SK-N-MC (cell line): ENCODE results near the gene PITPNC1.
"Not testable (repeated sequence)": the region's sequence is repeated elsewhere in the genome, so short reads cannot be mapped to it uniquely, and the experiment has no call there.

Experiments
- DNase-seq: peaks from one replicate; pipeline ENCODE4 v3.0.0-alpha.2; 2011; ENCODE audit warnings: low read depth, low spot score
- H3K27ac ChIP-seq: fragments of 200-600 bp; sonication (generic); 2 replicates; pipeline ENCODE4 v1.5.1; 2016; ENCODE audit warnings: mixed run types
- H3K36me3 ChIP-seq: fragments of 200-600 bp; sonication (generic); 2 replicates; pipeline ENCODE4 v1.6.1; 2017; ENCODE audit warnings: antibody characterized with exemption, low read length, mixed read lengths; ENCODE audit not compliant: insufficient read depth
- H3K4me3 ChIP-seq: fragments of 200-600 bp; sonication (generic); 2 replicates; pipeline ENCODE4 v1.5.1; 2016
- H3K9ac ChIP-seq: fragments of 200-600 bp; sonication (generic); 2 replicates; pipeline ENCODE4 v1.8.0; 2017; ENCODE audit warnings: mixed run types, mixed read lengths; ENCODE audit not compliant: insufficient read length
- H3K9me3 ChIP-seq: fragments of 200-600 bp; sonication (generic); 2 replicates; pipeline ENCODE4 v1.6.1; 2017; ENCODE audit warnings: low read depth, mild to moderate bottlenecking, antibody characterized with exemption, low read length, moderate library complexity, mixed read lengths
- EZH2 ChIP-seq: fragments of 200-600 bp; sonication (generic); IDR thresholded peaks from one replicate; pipeline ENCODE4 v1.6.1; 2017; ENCODE audit warnings: antibody characterized with exemption
- FOXP2 ChIP-seq: optimal IDR thresholded peaks from 2 replicates; pipeline ENCODE3; 2011; ENCODE audit warnings: mild to moderate bottlenecking, moderate library complexity; ENCODE audit not compliant: insufficient read depth; ENCODE audit errors: extremely low read length, control extremely low read depth
- POLR2AphosphoS5 ChIP-seq: IDR thresholded peaks from 2 replicates; pipeline ENCODE4 v1.6.1; 2012; ENCODE audit warnings: mild to moderate bottlenecking, low read depth, low read length, borderline replicate concordance

PITPNC1 gene

DNA sequence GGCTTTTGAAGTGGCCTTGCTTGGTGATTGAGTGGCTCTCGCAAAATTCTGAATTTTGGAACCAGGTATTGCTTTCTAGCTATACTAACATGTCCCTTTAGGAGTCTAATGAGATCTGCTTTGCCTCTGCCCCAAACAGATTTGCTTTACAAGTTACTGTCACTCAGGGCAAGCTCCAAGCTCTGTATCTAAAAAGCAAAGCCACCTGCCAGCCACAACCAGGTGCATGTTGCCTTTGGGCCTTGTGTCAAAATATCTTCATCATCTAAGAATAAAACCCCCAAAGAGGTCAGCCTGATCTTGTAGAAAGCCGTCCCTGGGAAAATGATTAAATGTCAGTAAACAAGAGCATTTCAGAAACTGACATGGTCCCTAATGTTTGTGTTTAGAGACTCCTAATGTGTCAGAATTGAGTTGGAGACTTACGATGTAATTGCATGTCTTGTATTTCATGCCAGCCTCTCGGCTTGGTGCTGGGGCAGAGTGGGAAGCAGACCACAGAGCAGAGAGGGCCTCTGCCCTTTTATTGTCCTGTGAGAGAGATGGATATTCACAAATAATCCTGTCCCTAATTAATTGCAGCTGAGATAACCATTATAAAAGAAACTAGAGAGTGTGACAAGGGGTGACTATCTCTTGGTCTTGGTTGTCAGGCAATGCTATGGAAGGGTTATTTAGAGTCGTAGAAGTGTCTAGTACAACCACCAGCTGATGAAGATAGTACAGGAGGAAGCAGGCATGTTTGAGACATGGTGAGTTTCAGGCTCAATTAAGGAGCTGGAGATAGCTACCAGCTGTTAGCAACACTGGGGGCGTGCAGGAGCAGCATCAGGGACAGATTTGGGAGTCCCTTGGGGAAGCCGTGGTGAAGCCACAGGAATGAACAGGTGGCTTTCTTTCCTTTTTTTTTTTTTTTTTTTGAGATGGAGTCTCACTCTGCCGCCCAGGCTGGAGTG lies 90.7 kb downstream of the PITPNC1 start:
- no peak for DNase-seq
- Histone ChIP-seq H3K9me3 (no peaks in the 10 kb centered on the region), H3K4me3 (no peak overlapping the region), H3K27ac (no peak overlapping the region), H3K9ac (no peak overlapping the region), H3K36me3 (no peaks in the 10 kb centered on the region)
- no peak for TF ChIP-seq EZH2
- TF ChIP-seq FOXP2, result no peak
- TF ChIP-seq POLR2AphosphoS5, result no peak

DNA sequence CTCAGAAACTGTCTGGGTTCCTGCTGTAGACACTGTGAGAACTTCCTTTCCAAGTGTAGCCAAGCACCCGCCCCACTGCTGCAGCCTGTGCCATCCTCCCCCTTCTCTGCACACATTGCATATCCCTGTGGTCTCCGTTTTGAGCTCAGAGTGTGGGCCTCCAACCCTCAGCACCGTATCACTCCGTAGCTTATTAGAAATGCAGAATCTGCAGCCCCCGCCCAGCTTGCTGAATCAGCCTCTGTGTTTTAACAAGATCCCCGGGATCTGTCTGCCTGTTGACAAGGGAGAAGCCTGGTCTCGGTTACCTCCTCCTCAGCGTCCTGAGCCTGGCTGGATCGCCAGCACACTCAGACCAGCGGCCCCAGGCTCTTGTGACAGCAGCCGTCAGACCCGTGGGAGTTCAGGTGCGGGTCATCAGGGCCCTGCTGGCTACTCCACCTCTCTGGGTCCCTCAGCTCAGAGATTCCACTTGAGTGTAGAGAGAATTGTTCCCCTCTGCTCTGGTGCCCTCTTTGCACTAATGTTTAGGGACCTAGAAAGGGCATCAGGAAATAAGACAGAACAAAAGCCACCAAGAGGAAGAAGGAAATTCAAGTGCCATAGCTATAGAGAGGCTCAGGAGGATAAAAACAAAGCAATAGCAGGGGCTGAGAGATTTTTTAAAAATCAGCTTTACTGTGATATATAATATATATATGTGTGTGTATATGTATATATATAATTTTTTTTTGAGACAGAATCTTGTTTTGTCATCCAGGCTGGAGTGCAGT lies 92.3 kb downstream of the PITPNC1 start:
- no peak for DNase-seq
- Histone ChIP-seq H3K9ac (peak overlapping the region; percentile 41), H3K27ac (no peak overlapping the region), H3K36me3 (no peaks in the 10 kb centered on the region), H3K4me3 (peak overlapping the region; percentile 14; the same call in 1 of the 2 replicates), H3K9me3 (no peaks in the 10 kb centered on the region)
- TF ChIP-seq FOXP2 (no peak), POLR2AphosphoS5 (no peak), EZH2 (no peak)

DNA sequence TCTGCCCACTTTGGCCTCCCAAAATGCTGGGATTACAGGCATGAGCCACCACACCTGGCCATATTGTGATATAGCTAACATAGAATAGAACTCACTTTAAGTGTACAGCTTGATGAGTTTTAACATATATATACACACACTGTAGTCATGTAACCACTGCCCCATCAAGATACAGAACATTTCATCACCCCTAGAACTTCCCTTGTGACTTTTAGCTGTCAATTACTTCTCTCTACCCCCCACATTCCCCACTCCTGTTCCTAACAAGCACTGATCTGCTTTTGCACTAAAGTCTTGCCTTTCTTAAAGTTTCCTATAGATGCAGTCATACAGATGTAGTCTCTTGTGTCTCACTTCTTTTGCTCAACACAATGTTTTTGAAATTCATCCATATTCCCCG lies 93.1 kb downstream of the PITPNC1 start:
- Histone ChIP-seq H3K9me3 (no peaks in the 10 kb centered on the region), H3K9ac (no peak overlapping the region), H3K27ac (no peak overlapping the region), H3K36me3 (no peaks in the 10 kb centered on the region), H3K4me3 (no peak overlapping the region)
- DNase-seq, result no peak
- TF ChIP-seq FOXP2, result no peak
- no peak for TF ChIP-seq POLR2AphosphoS5
- no peak for TF ChIP-seq EZH2

DNA sequence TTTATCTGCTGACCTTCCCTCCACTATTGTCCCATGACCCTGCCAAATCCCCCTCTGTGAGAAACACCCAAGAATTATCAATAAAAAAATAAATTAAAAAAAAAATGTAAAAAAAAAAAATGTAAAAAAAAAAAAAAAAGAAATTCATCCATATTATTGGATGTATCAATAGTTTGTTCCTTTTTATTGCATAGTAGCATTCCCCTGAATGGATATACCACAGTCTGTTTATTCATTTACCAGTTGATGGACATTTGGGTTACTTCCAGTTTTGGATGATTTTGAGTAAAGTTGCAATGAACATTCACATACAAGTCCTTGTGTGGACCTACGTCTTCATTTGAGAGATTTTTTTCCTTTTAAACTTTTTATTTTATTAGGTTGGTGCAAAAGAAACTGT lies 94.0 kb downstream of the PITPNC1 start:
- H3K9ac ChIP-seq, result no peak overlapping the region
- no peaks in the 10 kb centered on the region for H3K36me3 ChIP-seq
- H3K27ac ChIP-seq, result no peak overlapping the region
- no peaks in the 10 kb centered on the region for H3K9me3 ChIP-seq
- TF ChIP-seq FOXP2 (no peak), EZH2 (no peak)
- no peak for DNase-seq
- no peak overlapping the region for H3K4me3 ChIP-seq

DNA sequence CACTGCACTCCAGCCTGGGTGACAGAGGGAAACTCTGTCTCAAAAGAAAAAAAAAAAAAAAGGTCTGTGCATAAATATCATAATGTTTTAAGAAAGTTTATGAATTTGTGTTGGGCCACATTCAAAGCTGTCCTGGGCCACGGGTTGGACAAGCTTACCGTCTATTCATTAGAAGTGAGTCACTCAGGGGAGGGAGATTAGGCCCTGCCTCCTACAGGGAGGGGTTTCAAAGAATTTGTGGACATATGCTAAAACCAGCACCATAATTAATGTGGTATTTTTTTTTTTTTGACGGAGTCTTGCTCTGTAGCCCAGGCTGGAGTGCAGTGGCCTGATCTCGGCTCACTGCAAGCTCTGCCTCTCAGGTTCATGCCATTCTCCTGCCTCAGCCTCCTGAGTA lies 95.5 kb downstream of the PITPNC1 start:
- not testable (repeated sequence) for H3K9ac ChIP-seq, H3K4me3 ChIP-seq, H3K36me3 ChIP-seq, H3K9me3 ChIP-seq, DNase-seq, H3K27ac ChIP-seq

DNA sequence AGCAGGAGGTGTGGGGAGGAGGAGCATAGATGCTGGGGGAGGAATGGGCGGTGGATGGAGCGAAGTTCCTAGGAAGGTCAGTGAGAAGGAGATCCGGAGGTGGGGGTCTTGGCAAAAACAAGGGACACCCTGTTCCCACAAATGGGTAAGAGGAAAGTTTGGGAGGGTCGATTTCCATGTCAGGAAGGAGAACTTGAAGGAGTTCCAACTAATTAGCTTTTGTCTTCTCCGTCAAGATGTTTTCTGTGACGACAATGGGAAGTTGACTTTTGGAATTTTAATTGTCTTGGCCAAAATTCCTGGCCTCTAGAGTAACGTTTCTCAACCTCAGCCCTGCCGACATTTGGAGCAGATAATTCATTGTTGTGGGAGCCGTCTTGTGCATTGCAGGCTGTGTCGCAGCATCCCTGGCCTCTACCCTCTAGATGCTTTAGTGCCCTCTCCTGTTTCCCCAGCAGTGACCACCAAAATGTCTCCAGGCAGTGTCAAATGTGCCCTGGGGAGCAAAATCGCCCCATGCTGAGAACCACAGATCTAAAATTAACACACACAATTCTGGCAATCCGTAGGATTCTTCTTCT lies 97.1 kb downstream of the PITPNC1 start:
- H3K4me3 ChIP-seq, result no peak overlapping the region
- DNase-seq, result no peak
- H3K9ac ChIP-seq, result no peak overlapping the region
- H3K36me3 ChIP-seq, result no peaks in the 10 kb centered on the region
- TF ChIP-seq FOXP2, result no peak
- TF ChIP-seq EZH2, result no peak
- no peak for TF ChIP-seq POLR2AphosphoS5
- H3K9me3 ChIP-seq, result no peaks in the 10 kb centered on the region
- no peak overlapping the region for H3K27ac ChIP-seq

DNA sequence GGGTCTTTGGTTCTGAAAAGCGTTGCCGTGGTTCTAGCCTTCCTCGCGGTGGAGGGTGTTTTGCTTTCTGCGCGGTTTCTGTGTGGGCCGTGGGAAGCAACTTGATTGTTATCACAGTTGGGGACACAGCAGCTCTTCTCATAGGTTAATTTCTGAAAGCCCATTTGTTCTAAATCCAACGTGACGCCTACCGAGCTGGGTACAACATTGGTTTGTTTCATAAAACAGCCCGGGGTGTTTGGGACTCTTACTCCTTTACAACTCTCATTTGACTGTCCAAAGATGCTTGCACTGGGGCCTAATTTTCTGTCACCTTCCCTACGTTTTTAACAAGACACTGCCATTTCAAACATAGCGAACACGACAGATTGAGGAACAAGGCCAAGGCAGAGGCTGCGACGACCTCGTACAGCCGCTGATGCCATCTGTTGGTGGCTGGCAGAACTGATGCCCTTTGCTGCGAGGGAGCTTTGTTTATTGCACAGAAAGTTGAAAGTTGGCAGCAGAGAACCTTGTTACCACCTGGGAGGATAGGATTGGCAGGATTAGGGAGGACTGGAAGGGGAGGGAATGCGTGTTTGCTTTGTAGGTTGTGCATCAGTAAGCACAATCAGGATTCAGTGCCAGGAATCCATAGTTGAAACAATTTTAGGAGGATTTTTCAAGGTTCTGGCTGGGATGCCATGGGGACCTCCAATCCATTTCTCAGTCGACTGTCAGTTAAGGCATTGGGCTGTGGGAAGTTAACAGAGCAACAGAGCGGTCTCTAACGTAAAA lies 98.3 kb downstream of the PITPNC1 start:
- no peaks in the 10 kb centered on the region for H3K9me3 ChIP-seq
- H3K36me3 ChIP-seq, result no peaks in the 10 kb centered on the region
- no peak overlapping the region for H3K4me3 ChIP-seq
- no peak for TF ChIP-seq EZH2
- TF ChIP-seq FOXP2, result no peak
- TF ChIP-seq POLR2AphosphoS5, result no peak
- H3K9ac ChIP-seq, result no peak overlapping the region
- no peak for DNase-seq
- H3K27ac ChIP-seq, result no peak overlapping the region
